HepG2 (cell line): ENCODE measurements around the gene GLRA1. TPM values are rescaled to one million over a fixed set of nuclear protein-coding genes. Genes with fewer than 3 reads are reported as not detected.

Source experiments
- ATAC-seq: fragments of 200-7000 bp; cut with Tn5 transposase; 3 replicates; pipeline ENCODE4 v1.9.1; 2020; ENCODE audit warnings: mild to moderate bottlenecking, moderate library complexity
- BruUV-seq: library from RNA; stranded (reverse); fragments of 400-500 nt; replicated peaks from 2 replicates; lab custom pipeline; 2021; lab: Mats Ljungman, UMichigan
- CTCF ChIA-PET: fragments of 300-600 bp; formaldehyde crosslinking; extraction: SDS; loops from one replicate; lab custom pipeline; 2021; ENCODE audit warnings: low total read pairs, inconsistent platforms, low intra/inter-chr PET ratio; lab: Yijun Ruan, JAX
- POLR2A ChIA-PET: fragments of 350-600 bp; sonication (Branson Sonifier 250); formaldehyde crosslinking; loops from one replicate; lab custom pipeline; 2020; ENCODE audit warnings: antibody characterized with exemption, inconsistent platforms; lab: Yijun Ruan, JAX
- DNase-seq: peaks from one replicate; pipeline ENCODE4 v3.0.0-alpha.2; 2015; ENCODE audit warnings: low spot score
- FAIRE-seq: peaks from 3 replicates; lab custom pipeline; 2011; peaks lifted over from hg19 to GRCh38; lab: Jason Lieb, UNC
- H2AFZ ChIP-seq: one replicate; pipeline ENCODE4 v1.6.1; 2011; ENCODE audit warnings: low read length, inconsistent platforms
- H3K27ac ChIP-seq: fragments of 300-600 bp; 3 replicates; pipeline ENCODE4 v1.8.0; 2011; ENCODE audit warnings: mixed run types, mild to moderate bottlenecking, mixed read lengths, low read length, inconsistent platforms; ENCODE audit not compliant: insufficient read depth; ENCODE audit errors: extremely low read length
- H3K27me3 ChIP-seq, 2 experiments: fragments of 200-600 bp in 1 of 2; 2 replicates in 1 of 2; 3 replicates in 1 of 2; pipeline versions ENCODE4 v1.6.0 to v1.8.0; 2011; ENCODE audit warnings: low read length in 2 of 2, mild to moderate bottlenecking in 2 of 2, moderate library complexity in 2 of 2, inconsistent platforms in 1 of 2; ENCODE audit not compliant: insufficient read depth in 2 of 2, control insufficient read depth in 1 of 2
- H3K36me3 ChIP-seq, 2 experiments: fragments of 200-600 bp in 1 of 2; replicated peaks in 1 of 2; 2 replicates in 1 of 2; 3 replicates in 1 of 2; pipeline versions ENCODE4 v1.5.1 to v1.8.0; 2011; ENCODE audit warnings: low read length in 2 of 2, inconsistent platforms in 1 of 2; ENCODE audit not compliant: insufficient read depth in 2 of 2, control insufficient read depth in 1 of 2
- H3K4me1 ChIP-seq: 2 replicates; pipeline ENCODE4 v1.5.1; 2012; ENCODE audit warnings: low read length, inconsistent platforms; ENCODE audit not compliant: insufficient read depth
- H3K4me2 ChIP-seq: 2 replicates; pipeline ENCODE4 v1.6.0; 2011; ENCODE audit warnings: low read depth, low read length, inconsistent platforms
- H3K4me3 ChIP-seq, 3 experiments: fragments of 200-600 bp in 1 of 3; sonication (generic), shearing (Covaris generic) in 1 of 3; replicated peaks in 1 of 3; 2 replicates each; pipeline ENCODE4 v1.5.1; 2011 to 2016; ENCODE audit warnings: low read length in 3 of 3, inconsistent platforms in 2 of 3, low read depth in 2 of 3, mild to moderate bottlenecking in 2 of 3, control low read depth in 1 of 3, mixed read lengths in 1 of 3; ENCODE audit not compliant: insufficient read depth in 1 of 3
- H3K79me2 ChIP-seq: one replicate; pipeline ENCODE4 v1.6.1; 2011; ENCODE audit warnings: low read length, inconsistent platforms; ENCODE audit not compliant: insufficient read depth
- H3K9ac ChIP-seq: 2 replicates; pipeline ENCODE4 v1.6.0; 2011; ENCODE audit warnings: mild to moderate bottlenecking, low read depth, low read length, inconsistent platforms; ENCODE audit not compliant: insufficient read depth
- H3K9me3 ChIP-seq: 2 replicates; pipeline ENCODE4 v1.5.1; 2012; ENCODE audit warnings: mild to moderate bottlenecking, low read length
- H4K20me1 ChIP-seq: 2 replicates; pipeline ENCODE4 v1.6.0; 2011; ENCODE audit warnings: inconsistent platforms, mild to moderate bottlenecking, low read length, moderate library complexity; ENCODE audit not compliant: insufficient read depth
- BATF2 ChIP-seq: sonication (generic); formaldehyde crosslinking; IDR thresholded peaks from 2 replicates; pipeline ENCODE4 v1.8.0; 2022; ENCODE audit warnings: mild to moderate bottlenecking, missing genetic modification reagents, moderate library complexity
- CEBPB ChIP-seq: IDR thresholded peaks from 2 replicates; pipeline ENCODE4 v1.6.1; 2011; ENCODE audit warnings: low read depth, low read length, improper control_type of control experiment, borderline replicate concordance
- DMTF1 ChIP-seq: sonication (generic); formaldehyde crosslinking; IDR thresholded peaks from 2 replicates; pipeline ENCODE4 v1.4.0; 2020; ENCODE audit warnings: mild to moderate bottlenecking, missing genetic modification reagents
- HHEX ChIP-seq: IDR thresholded peaks from 2 replicates; pipeline ENCODE4 v1.6.1; 2016; ENCODE audit warnings: control low read depth
- HOXD1 ChIP-seq: sonication (generic); formaldehyde crosslinking; IDR thresholded peaks from 2 replicates; pipeline ENCODE4 v1.5.0; 2020; ENCODE audit warnings: missing genetic modification reagents
- NCOA2 ChIP-seq: sonication (generic); formaldehyde crosslinking; IDR thresholded peaks from 2 replicates; pipeline ENCODE4 v1.8.0; 2022; ENCODE audit warnings: inconsistent platforms
- NFE2L2 ChIP-seq: fragments of 150-350 bp; IDR thresholded peaks from 2 replicates; pipeline ENCODE4 v1.6.1; 2014; ENCODE audit warnings: low read length
- NFKB2 ChIP-seq: sonication (generic); formaldehyde crosslinking; IDR thresholded peaks from 2 replicates; pipeline ENCODE4 v1.4.0; 2020; ENCODE audit warnings: missing genetic modification reagents, borderline replicate concordance
- PRMT3 ChIP-seq: sonication (generic); formaldehyde crosslinking; IDR thresholded peaks from 2 replicates; pipeline ENCODE4 v1.8.1; 2022; ENCODE audit warnings: low read depth, mild to moderate bottlenecking, moderate library complexity, missing genetic modification reagents, borderline replicate concordance
- STAG1 ChIP-seq: sonication (generic); formaldehyde crosslinking; IDR thresholded peaks from 2 replicates; pipeline ENCODE4 v1.4.0; 2020; ENCODE audit warnings: missing genetic modification reagents
- STAT5B ChIP-seq: sonication (generic); formaldehyde crosslinking; IDR thresholded peaks from 2 replicates; pipeline ENCODE4 v1.4.0; 2020; ENCODE audit warnings: missing genetic modification reagents
- THAP7 ChIP-seq: sonication (generic); formaldehyde crosslinking; IDR thresholded peaks from 2 replicates; pipeline ENCODE4 v1.8.1; 2023; ENCODE audit warnings: mild to moderate bottlenecking, missing genetic modification reagents
- TSC22D2 ChIP-seq: sonication (generic); formaldehyde crosslinking; IDR thresholded peaks from 2 replicates; pipeline ENCODE4 v1.5.1; 2020; ENCODE audit warnings: missing genetic modification reagents, mild to moderate bottlenecking, borderline replicate concordance
- ZNF251 ChIP-seq: sonication (generic); formaldehyde crosslinking; IDR thresholded peaks from 2 replicates; pipeline ENCODE4 v1.9.0; 2021; ENCODE audit warnings: mild to moderate bottlenecking, missing genetic modification reagents
- ZNF333 ChIP-seq: sonication (generic); formaldehyde crosslinking; IDR thresholded peaks from 2 replicates; pipeline ENCODE4 v1.4.0; 2020; ENCODE audit warnings: mild to moderate bottlenecking, missing genetic modification reagents, borderline replicate concordance
- ZNF614 ChIP-seq: IDR thresholded peaks from 2 replicates; pipeline ENCODE4 v1.6.1; 2018; ENCODE audit warnings: missing biosample characterization, missing genetic modification reagents, inconsistent platforms, borderline replicate concordance
- in situ Hi-C: cut with HindIII; loops from 2 replicates; pipeline ENCODE4 v1.10.0; 2017; ENCODE audit warnings: low pct_unique_long_range_greater_than_20kb; ENCODE audit not compliant: extremely low pct_ligation_motif_present
- intact Hi-C: fragments of 100-400 bp; cut with micrococcal nuclease; formaldehyde crosslinking; loops from one replicate; pipeline ENCODE4 v1.10.0; 2022; ENCODE audit not compliant: unreplicated experiment
- polyA plus RNA-seq, 8 experiments: library from polyadenylated mRNA; depleted of rRNA in 3 of 8; stranded (reverse) in 7 of 8; unstranded in 1 of 8; fragments of >200 nt; fragmentation: Illumina TruSeq in 4 of 8; extraction: Trizol in 4 of 8; gene quantifications; 2 replicates each; pipeline versions ENCODE4 v1.2.1 to v1.2.3, GENCODE V29; 2011 to 2016; ENCODE audit warnings: low read depth in 4 of 8, missing spikeins in 1 of 8, mixed read lengths in 1 of 8; ENCODE audit not compliant: insufficient read depth in 1 of 8
- total RNA-seq, 5 experiments: library from RNA; depleted of rRNA; stranded (reverse); fragments of >200 nt; fragmentation: Illumina TruSeq; extraction: Trizol; gene quantifications; 2 replicates each; pipeline ENCODE4 v1.2.3, GENCODE V29; 2016; ENCODE audit warnings: low read depth in 1 of 5
- TF ChIP-seq, protein P1 (sequence below): sonication (generic); formaldehyde crosslinking; IDR thresholded peaks from 2 replicates; pipeline ENCODE4 v1.4.0; 2020; ENCODE audit warnings: missing genetic modification reagents

Gene GLRA1
- total and polyA plus RNA-seq, 2 of the 13 experiments (the other 11 are each of a cell fraction or from before 2014, with no cell fraction given) = not detected

GRCh38 chr5:151924564-151925301, at the start of gene GLRA1 (continued):
- TF ChIP-seq BATF2 = peak; percentile 98
- TF ChIP-seq, protein P1, sequence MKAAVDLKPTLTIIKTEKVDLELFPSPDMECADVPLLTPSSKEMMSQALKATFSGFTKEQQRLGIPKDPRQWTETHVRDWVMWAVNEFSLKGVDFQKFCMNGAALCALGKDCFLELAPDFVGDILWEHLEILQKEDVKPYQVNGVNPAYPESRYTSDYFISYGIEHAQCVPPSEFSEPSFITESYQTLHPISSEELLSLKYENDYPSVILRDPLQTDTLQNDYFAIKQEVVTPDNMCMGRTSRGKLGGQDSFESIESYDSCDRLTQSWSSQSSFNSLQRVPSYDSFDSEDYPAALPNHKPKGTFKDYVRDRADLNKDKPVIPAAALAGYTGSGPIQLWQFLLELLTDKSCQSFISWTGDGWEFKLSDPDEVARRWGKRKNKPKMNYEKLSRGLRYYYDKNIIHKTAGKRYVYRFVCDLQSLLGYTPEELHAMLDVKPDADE (CRISPR knock-in tag) = peak; percentile 100
- TF ChIP-seq NFKB2 (CRISPR knock-in tag) = peak; percentile 100
- peak; percentile 100 for TF ChIP-seq PRMT3 (CRISPR knock-in tag)
- peak; percentile 100 for TF ChIP-seq STAT5B (CRISPR knock-in tag)
- TF ChIP-seq DMTF1 (CRISPR knock-in tag) = peak; percentile 96
- TF ChIP-seq HHEX (CRISPR knock-in tag) = peak; percentile 86

GRCh38 chr5:151970885-151971284, 46.2 kb upstream of the GLRA1 start:
- Histone ChIP-seq H3K27ac (no peak overlapping the region), H3K4me3 (no peak overlapping the region), H2AFZ (no peak overlapping the region), H4K20me1 (no peaks in the 10 kb centered on the region), H3K36me3 (no peaks in the 10 kb centered on the region), H3K79me2 (no peaks in the 10 kb centered on the region), H3K4me1 (no peaks in the 10 kb centered on the region), H3K9ac (no peak overlapping the region), H3K9me3 (no peaks in the 10 kb centered on the region), H3K27me3 (no peaks in the 10 kb centered on the region), H3K4me2 (no peak overlapping the region)
- no peak for DNase-seq
- in situ Hi-C loops (no loop called here), intact Hi-C loops (no loop called here)
- no peak for FAIRE-seq
- ATAC-seq = no peak
- ChIA-PET CTCF (no interaction called here), POLR2A (no interaction called here)
- BruUV-seq = no TSS peak
- TF ChIP-seq NCOA2 (CRISPR knock-in tag) = no peak
- TF ChIP-seq TSC22D2 (CRISPR knock-in tag) = no peak
- TF ChIP-seq STAG1 (CRISPR knock-in tag) = no peak
- TF ChIP-seq ZNF251 = no peak
- TF ChIP-seq NFE2L2 = no peak
- TF ChIP-seq ZNF333 = no peak
- TF ChIP-seq THAP7 (CRISPR knock-in tag) = no peak
- TF ChIP-seq HOXD1 = no peak
- no peak for TF ChIP-seq CEBPB
- no peak for TF ChIP-seq ZNF614 (CRISPR knock-in tag)
